ENCODE measurements around the gene ACACB. TPM values are rescaled to one million over a fixed set of nuclear protein-coding genes. Genes with fewer than 3 reads are reported as not detected.

ACACB gene
- total RNA-seq, 1 experiment from 2014 or later, result 21.7 TPM

DNA sequence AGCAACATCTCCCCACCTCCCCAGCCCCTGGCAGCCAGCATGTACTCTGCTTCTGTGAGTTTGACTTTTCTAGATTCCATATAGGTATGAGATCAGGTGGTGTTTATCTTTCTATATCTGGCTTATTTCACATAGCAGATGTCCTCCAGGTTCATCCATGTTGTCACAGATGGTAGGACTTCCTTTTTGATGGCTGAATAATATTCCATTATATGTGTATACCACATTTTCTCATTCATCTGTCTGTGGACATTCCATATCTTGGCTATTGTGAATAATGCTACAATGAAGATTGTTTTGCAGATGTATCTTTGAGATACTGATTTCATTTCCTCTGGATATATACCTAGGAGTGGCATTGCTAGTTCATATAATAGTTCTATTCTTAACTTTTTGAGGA lies 41.5 kb upstream of the ACACB start:
- Histone ChIP-seq H3K9me2 (replicated peaks; ENCODE audit: low read length) (no peaks in the 10 kb centered on the region), H4K20me1 (ENCODE audit: low read length) (no peaks in the 10 kb centered on the region), H3K9me3 (ENCODE audit: low read length) (no peaks in the 10 kb centered on the region), H3K36me3 (ENCODE audit: low read depth, low read length) (peaks cover 23% of the 10 kb centered on the region), H3K9ac (ENCODE audit: low read length) (no peak overlapping the region), H3K4me3 (ENCODE audit: low read length) (no peak overlapping the region), H3K4me1 (ENCODE audit: insufficient read depth, low read length) (no peaks in the 10 kb centered on the region), H3K4me2 (ENCODE audit: low read length) (no peak overlapping the region), H3K27ac (ENCODE audit: low read length) (no peak overlapping the region), H3K79me2 (ENCODE audit: low read length) (no peaks in the 10 kb centered on the region), H3F3A (ENCODE audit: low read length, unreplicated experiment) (no peaks in the 10 kb centered on the region), H3K27me3 (ENCODE audit: low read length) (no peaks in the 10 kb centered on the region), H2AFZ (ENCODE audit: low read length) (no peak overlapping the region)
- no TSS peak for BruUV-seq (replicated peaks)
- TF ChIP-seq EZH2 (IDR thresholded peaks at IDR 0.05; ENCODE audit: low read length, unreplicated experiment) (no peak), EZH2phosphoT487 (IDR thresholded peaks at IDR 0.05; ENCODE audit: borderline replicate concordance, low read length) (no peak)
- TF ChIP-seq, protein P1, sequence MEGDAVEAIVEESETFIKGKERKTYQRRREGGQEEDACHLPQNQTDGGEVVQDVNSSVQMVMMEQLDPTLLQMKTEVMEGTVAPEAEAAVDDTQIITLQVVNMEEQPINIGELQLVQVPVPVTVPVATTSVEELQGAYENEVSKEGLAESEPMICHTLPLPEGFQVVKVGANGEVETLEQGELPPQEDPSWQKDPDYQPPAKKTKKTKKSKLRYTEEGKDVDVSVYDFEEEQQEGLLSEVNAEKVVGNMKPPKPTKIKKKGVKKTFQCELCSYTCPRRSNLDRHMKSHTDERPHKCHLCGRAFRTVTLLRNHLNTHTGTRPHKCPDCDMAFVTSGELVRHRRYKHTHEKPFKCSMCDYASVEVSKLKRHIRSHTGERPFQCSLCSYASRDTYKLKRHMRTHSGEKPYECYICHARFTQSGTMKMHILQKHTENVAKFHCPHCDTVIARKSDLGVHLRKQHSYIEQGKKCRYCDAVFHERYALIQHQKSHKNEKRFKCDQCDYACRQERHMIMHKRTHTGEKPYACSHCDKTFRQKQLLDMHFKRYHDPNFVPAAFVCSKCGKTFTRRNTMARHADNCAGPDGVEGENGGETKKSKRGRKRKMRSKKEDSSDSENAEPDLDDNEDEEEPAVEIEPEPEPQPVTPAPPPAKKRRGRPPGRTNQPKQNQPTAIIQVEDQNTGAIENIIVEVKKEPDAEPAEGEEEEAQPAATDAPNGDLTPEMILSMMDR (conservative IDR thresholded peaks at IDR 0.05; ENCODE audit: low read depth, low read length), result no peak
- ChIA-PET CTCF (no interaction called here), POLR2A (ENCODE audit: unreplicated experiment) (no interaction called here)
- intact Hi-C loops (cut with micrococcal nuclease), result no loop called here
- DNase-seq (no peak), ATAC-seq (no peak)

DNA sequence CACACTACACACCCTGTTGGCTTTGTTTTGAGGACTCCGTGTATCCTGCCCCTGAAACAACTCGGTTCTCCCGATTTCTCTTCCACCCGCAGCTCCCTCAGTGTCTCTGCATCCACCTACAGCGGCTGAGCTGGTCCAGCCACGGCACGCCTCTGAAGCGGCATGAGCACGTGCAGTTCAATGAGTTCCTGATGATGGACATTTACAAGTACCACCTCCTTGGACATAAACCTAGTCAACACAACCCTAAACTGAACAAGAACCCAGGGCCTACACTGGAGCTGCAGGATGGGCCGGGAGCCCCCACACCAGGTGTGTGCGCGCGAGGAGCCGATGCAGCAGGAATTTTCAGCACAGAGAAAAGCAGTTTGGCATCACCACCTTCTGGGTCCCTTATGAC lies 33.6 kb upstream of the ACACB start:
- no TSS peak for BruUV-seq (replicated peaks)
- Histone ChIP-seq H3K27me3 (ENCODE audit: low read length) (no peaks in the 10 kb centered on the region), H3F3A (ENCODE audit: low read length, unreplicated experiment) (no peaks in the 10 kb centered on the region), H3K9me2 (replicated peaks; ENCODE audit: low read length) (no peaks in the 10 kb centered on the region), H3K79me2 (ENCODE audit: low read length) (no peaks in the 10 kb centered on the region), H3K9ac (ENCODE audit: low read length) (no peak overlapping the region), H3K36me3 (ENCODE audit: low read depth, low read length) (peaks cover 28% of the 10 kb centered on the region; the same call in 1 of the 2 replicates), H3K4me2 (ENCODE audit: low read length) (no peak overlapping the region), H3K4me3 (ENCODE audit: low read length) (no peak overlapping the region), H3K9me3 (ENCODE audit: low read length) (no peaks in the 10 kb centered on the region), H2AFZ (ENCODE audit: low read length) (no peak overlapping the region), H3K4me1 (ENCODE audit: insufficient read depth, low read length) (0 out of 2 replicates have a peak, but pooled peaks cover 7% of the 10 kb centered on the region), H4K20me1 (ENCODE audit: low read length) (no peaks in the 10 kb centered on the region), H3K27ac (ENCODE audit: low read length) (no peak overlapping the region)
- CTCF ChIA-PET, result no interaction called here
- ATAC-seq (no peak), DNase-seq (no peak)
- TF ChIP-seq EZH2phosphoT487 (IDR thresholded peaks at IDR 0.05; ENCODE audit: borderline replicate concordance, low read length) (no peak), EZH2 (IDR thresholded peaks at IDR 0.05; ENCODE audit: low read length, unreplicated experiment) (no peak)
- TF ChIP-seq, protein P1 (conservative IDR thresholded peaks at IDR 0.05; ENCODE audit: low read depth, low read length), result no peak
- POLR2A ChIA-PET (ENCODE audit: unreplicated experiment), result no interaction called here
- intact Hi-C loops (cut with micrococcal nuclease), result no loop called here

DNA sequence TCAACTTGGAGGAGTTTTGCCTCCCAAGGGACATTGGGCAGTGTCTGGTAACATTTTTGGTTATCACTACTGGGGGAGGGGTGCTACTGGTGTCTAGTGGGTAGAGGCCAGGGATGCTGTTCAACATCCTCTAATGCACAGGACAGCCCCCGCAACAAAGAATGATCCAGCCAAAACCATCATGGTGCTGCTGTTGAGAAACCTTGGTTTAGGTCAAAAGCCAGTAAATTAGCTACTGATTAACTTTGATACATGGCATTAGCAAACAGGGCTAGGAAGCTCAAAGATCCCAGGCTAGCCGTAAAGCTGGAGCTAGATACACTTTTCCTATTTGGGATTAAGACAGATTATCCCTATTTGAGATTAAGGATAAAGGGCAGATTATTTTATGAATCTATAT lies 32.0 kb upstream of the ACACB start:
- Histone ChIP-seq H3K4me2 (ENCODE audit: low read length) (no peak overlapping the region), H3K79me2 (ENCODE audit: low read length) (no peaks in the 10 kb centered on the region), H3K9ac (ENCODE audit: low read length) (no peak overlapping the region), H2AFZ (ENCODE audit: low read length) (no peak overlapping the region), H3K27ac (ENCODE audit: low read length) (no peak overlapping the region), H3K27me3 (ENCODE audit: low read length) (no peaks in the 10 kb centered on the region), H3K4me3 (ENCODE audit: low read length) (no peak overlapping the region), H3K9me2 (replicated peaks; ENCODE audit: low read length) (no peaks in the 10 kb centered on the region), H3K36me3 (ENCODE audit: low read depth, low read length) (peaks cover 36% of the 10 kb centered on the region), H3K9me3 (ENCODE audit: low read length) (no peaks in the 10 kb centered on the region), H3F3A (ENCODE audit: low read length, unreplicated experiment) (no peaks in the 10 kb centered on the region), H3K4me1 (ENCODE audit: insufficient read depth, low read length) (0 out of 2 replicates have a peak, but pooled peaks cover 10% of the 10 kb centered on the region), H4K20me1 (ENCODE audit: low read length) (no peaks in the 10 kb centered on the region)
- TF ChIP-seq EZH2 (IDR thresholded peaks at IDR 0.05; ENCODE audit: low read length, unreplicated experiment), result no peak
- TF ChIP-seq EZH2phosphoT487 (IDR thresholded peaks at IDR 0.05; ENCODE audit: borderline replicate concordance, low read length), result no peak
- TF ChIP-seq, protein P1 (conservative IDR thresholded peaks at IDR 0.05; ENCODE audit: low read depth, low read length), result no peak
- no peak for ATAC-seq
- BruUV-seq (replicated peaks), result no TSS peak
- intact Hi-C loops (cut with micrococcal nuclease), result no loop called here
- POLR2A ChIA-PET (ENCODE audit: unreplicated experiment), result no interaction called here
- no peak for DNase-seq
- CTCF ChIA-PET, result interaction anchor here (0.7 kb wide), 1 partner anchor 135 kb away, joined by 3 read pairs; no protein-coding TSS in a partner anchor
